HL-60 (cell line): ENCODE results near the gene CEPT1.

Experiments used
- GABPA ChIP-seq: IDR thresholded peaks from 2 replicates; pipeline ENCODE4 v1.6.1; 2012; ENCODE audit warnings: low read depth
- POLR2AphosphoS5 ChIP-seq: IDR thresholded peaks from 2 replicates; pipeline ENCODE4 v1.6.1; 2012; ENCODE audit warnings: low read depth
- SPI1 ChIP-seq: IDR thresholded peaks from 2 replicates; pipeline ENCODE4 v1.6.1; 2012; ENCODE audit warnings: low read depth, mild to moderate bottlenecking, borderline replicate concordance
- TF ChIP-seq, protein P1 (sequence below): IDR thresholded peaks from one replicate; pipeline ENCODE4 v1.5.1; 2011; ENCODE audit warnings: low read length, control low read depth, inconsistent platforms; ENCODE audit not compliant: insufficient read depth
- TF ChIP-seq, protein P2 (sequence below): IDR thresholded peaks from 2 replicates; pipeline ENCODE4 v1.6.1; 2012; ENCODE audit warnings: low read depth; ENCODE audit not compliant: insufficient replicate concordance

DNA sequence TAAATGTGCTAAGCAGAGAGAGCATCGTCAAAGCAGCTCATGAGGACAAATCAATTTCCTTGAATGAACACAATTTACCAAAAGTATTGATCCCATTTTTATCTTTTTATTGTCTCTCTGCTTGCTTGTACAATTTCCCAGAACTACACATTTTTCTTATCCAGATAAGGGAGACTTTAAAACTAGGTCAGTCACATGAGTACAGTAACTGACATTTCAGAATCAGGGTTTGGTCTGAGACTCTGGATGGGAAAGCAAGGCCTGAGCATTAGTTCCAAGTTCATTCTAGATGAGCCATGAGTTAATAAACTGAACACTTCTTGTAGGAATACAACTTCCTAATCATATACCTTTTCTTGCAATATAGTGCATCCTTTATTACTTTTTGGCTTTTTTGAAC is 71.9 kb downstream of the CEPT1 start:
- TF ChIP-seq, protein P1, sequence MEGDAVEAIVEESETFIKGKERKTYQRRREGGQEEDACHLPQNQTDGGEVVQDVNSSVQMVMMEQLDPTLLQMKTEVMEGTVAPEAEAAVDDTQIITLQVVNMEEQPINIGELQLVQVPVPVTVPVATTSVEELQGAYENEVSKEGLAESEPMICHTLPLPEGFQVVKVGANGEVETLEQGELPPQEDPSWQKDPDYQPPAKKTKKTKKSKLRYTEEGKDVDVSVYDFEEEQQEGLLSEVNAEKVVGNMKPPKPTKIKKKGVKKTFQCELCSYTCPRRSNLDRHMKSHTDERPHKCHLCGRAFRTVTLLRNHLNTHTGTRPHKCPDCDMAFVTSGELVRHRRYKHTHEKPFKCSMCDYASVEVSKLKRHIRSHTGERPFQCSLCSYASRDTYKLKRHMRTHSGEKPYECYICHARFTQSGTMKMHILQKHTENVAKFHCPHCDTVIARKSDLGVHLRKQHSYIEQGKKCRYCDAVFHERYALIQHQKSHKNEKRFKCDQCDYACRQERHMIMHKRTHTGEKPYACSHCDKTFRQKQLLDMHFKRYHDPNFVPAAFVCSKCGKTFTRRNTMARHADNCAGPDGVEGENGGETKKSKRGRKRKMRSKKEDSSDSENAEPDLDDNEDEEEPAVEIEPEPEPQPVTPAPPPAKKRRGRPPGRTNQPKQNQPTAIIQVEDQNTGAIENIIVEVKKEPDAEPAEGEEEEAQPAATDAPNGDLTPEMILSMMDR = no peak
- no peak for TF ChIP-seq GABPA
- TF ChIP-seq, protein P2, sequence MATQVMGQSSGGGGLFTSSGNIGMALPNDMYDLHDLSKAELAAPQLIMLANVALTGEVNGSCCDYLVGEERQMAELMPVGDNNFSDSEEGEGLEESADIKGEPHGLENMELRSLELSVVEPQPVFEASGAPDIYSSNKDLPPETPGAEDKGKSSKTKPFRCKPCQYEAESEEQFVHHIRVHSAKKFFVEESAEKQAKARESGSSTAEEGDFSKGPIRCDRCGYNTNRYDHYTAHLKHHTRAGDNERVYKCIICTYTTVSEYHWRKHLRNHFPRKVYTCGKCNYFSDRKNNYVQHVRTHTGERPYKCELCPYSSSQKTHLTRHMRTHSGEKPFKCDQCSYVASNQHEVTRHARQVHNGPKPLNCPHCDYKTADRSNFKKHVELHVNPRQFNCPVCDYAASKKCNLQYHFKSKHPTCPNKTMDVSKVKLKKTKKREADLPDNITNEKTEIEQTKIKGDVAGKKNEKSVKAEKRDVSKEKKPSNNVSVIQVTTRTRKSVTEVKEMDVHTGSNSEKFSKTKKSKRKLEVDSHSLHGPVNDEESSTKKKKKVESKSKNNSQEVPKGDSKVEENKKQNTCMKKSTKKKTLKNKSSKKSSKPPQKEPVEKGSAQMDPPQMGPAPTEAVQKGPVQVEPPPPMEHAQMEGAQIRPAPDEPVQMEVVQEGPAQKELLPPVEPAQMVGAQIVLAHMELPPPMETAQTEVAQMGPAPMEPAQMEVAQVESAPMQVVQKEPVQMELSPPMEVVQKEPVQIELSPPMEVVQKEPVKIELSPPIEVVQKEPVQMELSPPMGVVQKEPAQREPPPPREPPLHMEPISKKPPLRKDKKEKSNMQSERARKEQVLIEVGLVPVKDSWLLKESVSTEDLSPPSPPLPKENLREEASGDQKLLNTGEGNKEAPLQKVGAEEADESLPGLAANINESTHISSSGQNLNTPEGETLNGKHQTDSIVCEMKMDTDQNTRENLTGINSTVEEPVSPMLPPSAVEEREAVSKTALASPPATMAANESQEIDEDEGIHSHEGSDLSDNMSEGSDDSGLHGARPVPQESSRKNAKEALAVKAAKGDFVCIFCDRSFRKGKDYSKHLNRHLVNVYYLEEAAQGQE = no peak
- TF ChIP-seq POLR2AphosphoS5 = no peak
- TF ChIP-seq SPI1 = no peak
